Measurements from ENCODE around the gene IGF2R.

Gene IGF2R

GRCh38 chr6:159972506-159973268, 3.8 kb downstream of the IGF2R start:
- Histone ChIP-seq H3K9me3 (ENCODE audit: control insufficient read depth, insufficient read depth, low read length) (no peaks in the 10 kb centered on the region), H3K4me1 (ENCODE audit: control insufficient read depth, low read length) (peaks cover 20% of the 10 kb centered on the region), H3K79me2 (ENCODE audit: control insufficient read depth, low read length) (peaks cover 84% of the 10 kb centered on the region), H3K27me3 (ENCODE audit: control insufficient read depth, low read length) (no peaks in the 10 kb centered on the region), H3K4me2 (ENCODE audit: low read length) (no peak overlapping the region), H3K36me3 (ENCODE audit: control insufficient read depth, low read length) (no peaks in the 10 kb centered on the region), H4K20me1 (ENCODE audit: control insufficient read depth, insufficient read depth, low read depth, low read length) (peaks cover 9% of the 10 kb centered on the region; the same call in 1 of the 2 replicates), H3K9me2 (replicated peaks; ENCODE audit: control insufficient read depth, low read length) (no peaks in the 10 kb centered on the region), H3K4me3 (ENCODE audit: low read length) (no peak overlapping the region), H3K27ac (ENCODE audit: low read depth, low read length) (no peak overlapping the region), H3F3A (ENCODE audit: control insufficient read depth, insufficient read depth) (no peaks in the 10 kb centered on the region)
- TF ChIP-seq EZH2phosphoT487 (IDR thresholded peaks at IDR 0.05; ENCODE audit: borderline replicate concordance, low read length), result no peak
- TF ChIP-seq CTCF (IDR thresholded peaks at IDR 0.05; ENCODE audit: low read depth, low read length, poor library complexity, severe bottlenecking), result no peak

DNA sequence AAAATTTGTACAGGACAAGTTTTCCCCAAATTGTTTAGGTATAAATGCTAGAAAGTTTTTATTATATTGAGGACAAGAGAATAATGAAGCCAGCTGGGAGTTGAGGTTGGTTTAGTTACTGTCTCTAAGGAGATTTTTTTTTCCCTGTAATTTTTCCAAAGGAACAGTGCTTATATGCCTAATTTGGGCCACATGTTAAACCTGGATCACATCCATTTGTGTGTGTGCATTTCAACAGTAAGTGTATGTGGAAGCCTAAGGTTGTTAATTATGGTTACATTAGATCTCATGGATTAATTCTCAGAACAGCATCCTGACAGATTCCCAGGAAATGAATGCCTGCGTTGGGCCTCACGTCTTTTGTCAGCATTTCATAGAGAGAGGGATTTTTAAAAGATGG, 4.5 kb downstream of the IGF2R start:
- Histone ChIP-seq H3K79me2 (ENCODE audit: control insufficient read depth, low read length) (peaks cover 91% of the 10 kb centered on the region), H3K4me3 (ENCODE audit: low read length) (no peak overlapping the region), H3K9me2 (replicated peaks; ENCODE audit: control insufficient read depth, low read length) (no peaks in the 10 kb centered on the region), H3K36me3 (ENCODE audit: control insufficient read depth, low read length) (no peaks in the 10 kb centered on the region), H3K27ac (ENCODE audit: low read depth, low read length) (no peak overlapping the region), H4K20me1 (ENCODE audit: control insufficient read depth, insufficient read depth, low read depth, low read length) (peaks cover 15% of the 10 kb centered on the region), H3K27me3 (ENCODE audit: control insufficient read depth, low read length) (no peaks in the 10 kb centered on the region), H3K4me2 (ENCODE audit: low read length) (no peak overlapping the region), H3K4me1 (ENCODE audit: control insufficient read depth, low read length) (peaks cover 21% of the 10 kb centered on the region), H3K9me3 (ENCODE audit: control insufficient read depth, insufficient read depth, low read length) (no peaks in the 10 kb centered on the region), H3F3A (ENCODE audit: control insufficient read depth, insufficient read depth) (no peaks in the 10 kb centered on the region)
- TF ChIP-seq EZH2phosphoT487 (IDR thresholded peaks at IDR 0.05; ENCODE audit: borderline replicate concordance, low read length) (no peak), CTCF (IDR thresholded peaks at IDR 0.05; ENCODE audit: low read depth, low read length, poor library complexity, severe bottlenecking) (no peak)

GRCh38 chr6:159973951-159974350, 5.1 kb downstream of the IGF2R start:
- Histone ChIP-seq H3K36me3 (ENCODE audit: control insufficient read depth, low read length) (no peaks in the 10 kb centered on the region), H3K79me2 (ENCODE audit: control insufficient read depth, low read length) (peaks cover 96% of the 10 kb centered on the region), H3K27ac (ENCODE audit: low read depth, low read length) (no peak overlapping the region), H3K9me2 (replicated peaks; ENCODE audit: control insufficient read depth, low read length) (no peaks in the 10 kb centered on the region), H3K27me3 (ENCODE audit: control insufficient read depth, low read length) (no peaks in the 10 kb centered on the region), H3K9me3 (ENCODE audit: control insufficient read depth, insufficient read depth, low read length) (no peaks in the 10 kb centered on the region), H3K4me3 (ENCODE audit: low read length) (no peak overlapping the region), H3K4me1 (ENCODE audit: control insufficient read depth, low read length) (peaks cover 24% of the 10 kb centered on the region), H3F3A (ENCODE audit: control insufficient read depth, insufficient read depth) (no peaks in the 10 kb centered on the region), H4K20me1 (ENCODE audit: control insufficient read depth, insufficient read depth, low read depth, low read length) (peaks cover 19% of the 10 kb centered on the region), H3K4me2 (ENCODE audit: low read length) (no peak overlapping the region)
- TF ChIP-seq CTCF (IDR thresholded peaks at IDR 0.05; ENCODE audit: low read depth, low read length, poor library complexity, severe bottlenecking), result no peak
- no peak for TF ChIP-seq EZH2phosphoT487 (IDR thresholded peaks at IDR 0.05; ENCODE audit: borderline replicate concordance, low read length)
